ENCODE data around the gene CTRB1. TPM values are rescaled to one million over a fixed set of nuclear protein-coding genes. Genes with fewer than 3 reads are reported as not detected.

CTRB1 gene
- total RNA-seq, 1 donor, result not detected

Other genes with a start within 250 kb of the CTRB1 start
- gene WDR59, start 233.9 kb upstream of the CTRB1 start, total RNA-seq, result 13.9 and 19.9 TPM in 2 replicates
- gene ZNRF1, start 220.0 kb upstream of the CTRB1 start, total RNA-seq, result 19.6 and 20.7 TPM in 2 replicates
- 0.64 and 0.86 TPM in 2 replicates for gene LDHD, start 102.2 kb upstream of the CTRB1 start, total RNA-seq
- gene ZFP1, start 70.5 kb upstream of the CTRB1 start, total RNA-seq, result 9.0 and 24.2 TPM in 2 replicates
- not detected in 2 replicates for gene CTRB2, start 11.8 kb upstream of the CTRB1 start, total RNA-seq
- 87.2 and 120 TPM in 2 replicates for gene BCAR1, start 32.6 kb downstream of the CTRB1 start, total RNA-seq
- 38.0 and 39.7 TPM in 2 replicates for gene CFDP1, start 214.5 kb downstream of the CTRB1 start, total RNA-seq
- gene TMEM170A, start 245.7 kb downstream of the CTRB1 start, total RNA-seq, result 10.6 and 19.0 TPM in 2 replicates

All from fibroblast of villous mesenchyme (primary cell).